ENCODE results near the gene DEPDC5.

DNA sequence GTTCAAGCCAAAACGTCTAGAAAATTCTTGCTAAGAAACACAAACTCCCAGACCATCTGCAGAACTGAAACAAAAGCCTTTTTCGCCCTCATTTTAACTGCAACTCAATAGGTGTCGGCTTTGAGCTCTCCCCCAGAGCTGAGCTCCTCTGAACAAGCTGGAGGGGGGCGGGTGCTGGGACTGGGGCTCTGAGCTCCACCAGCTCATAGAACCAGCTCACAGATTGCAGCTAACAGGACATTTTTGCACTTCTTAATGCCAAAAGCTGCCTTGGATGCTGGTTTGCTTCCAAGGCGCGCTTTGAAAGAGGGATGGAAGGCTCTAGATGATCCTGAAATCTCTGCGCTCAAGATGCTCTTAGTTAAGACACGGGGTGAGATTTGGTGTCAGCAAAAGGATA, 184.5 kb downstream of the DEPDC5 start:
- TF ChIP-seq CTCF (IDR thresholded peaks at IDR 0.05) (no peak), POLR2A (IDR thresholded peaks at IDR 0.05) (no peak)
